ENCODE data around the gene EML3.
"Not testable (repeated sequence)": the region's sequence is repeated elsewhere in the genome, so short reads cannot be mapped to it uniquely, and the experiment has no call there.

EML3 gene

DNA sequence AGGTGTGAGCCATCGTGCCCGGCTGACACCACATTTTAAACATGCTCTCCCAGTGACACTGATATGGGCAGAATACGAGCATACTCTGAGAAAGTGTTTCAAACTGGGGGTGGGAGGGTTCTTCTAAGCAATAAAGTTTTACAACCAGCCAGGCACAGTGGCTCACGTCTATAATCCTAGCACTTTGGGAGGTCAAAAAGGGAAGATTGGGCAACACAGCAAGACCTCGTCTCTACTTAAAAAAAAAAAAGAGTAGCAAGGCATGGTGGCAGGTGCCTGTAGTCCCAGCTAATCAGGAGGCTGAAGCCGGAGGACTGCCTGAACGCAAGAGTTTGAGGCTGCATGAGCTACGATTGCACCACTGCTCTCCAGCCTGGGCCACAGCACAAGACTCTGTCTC, 31.6 kb upstream of the EML3 start:
- FAIRE-seq (no peak), DNase-seq (ENCODE audit: insufficient read length, low spot score) (no peak)
- no peak for TF ChIP-seq CTCF (IDR thresholded peaks at IDR 0.05; ENCODE audit: insufficient read depth, missing control alignments)

DNA sequence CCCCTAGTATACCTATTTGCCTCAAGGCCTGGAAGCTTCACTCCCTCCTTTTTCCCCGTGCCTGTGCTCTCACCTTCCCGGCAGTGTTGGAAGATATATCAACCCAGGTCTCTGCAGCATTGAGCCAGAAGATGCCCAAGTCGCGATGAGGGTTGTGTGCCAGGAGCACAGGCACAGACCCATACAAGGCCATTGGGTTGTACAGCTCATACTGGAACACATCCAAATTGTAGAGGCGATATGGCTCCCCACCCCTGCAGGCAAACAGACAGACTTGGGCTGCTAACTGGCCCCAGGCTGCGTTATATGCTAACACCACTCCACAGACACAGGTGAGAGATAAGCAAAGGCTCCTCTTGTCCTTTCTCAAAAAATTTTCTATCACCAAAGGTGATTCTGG, 19.9 kb upstream of the EML3 start:
- DNase-seq (ENCODE audit: insufficient read length, low spot score) (no peak), FAIRE-seq (no peak)
- TF ChIP-seq CTCF (IDR thresholded peaks at IDR 0.05; ENCODE audit: insufficient read depth, missing control alignments), result no peak

DNA sequence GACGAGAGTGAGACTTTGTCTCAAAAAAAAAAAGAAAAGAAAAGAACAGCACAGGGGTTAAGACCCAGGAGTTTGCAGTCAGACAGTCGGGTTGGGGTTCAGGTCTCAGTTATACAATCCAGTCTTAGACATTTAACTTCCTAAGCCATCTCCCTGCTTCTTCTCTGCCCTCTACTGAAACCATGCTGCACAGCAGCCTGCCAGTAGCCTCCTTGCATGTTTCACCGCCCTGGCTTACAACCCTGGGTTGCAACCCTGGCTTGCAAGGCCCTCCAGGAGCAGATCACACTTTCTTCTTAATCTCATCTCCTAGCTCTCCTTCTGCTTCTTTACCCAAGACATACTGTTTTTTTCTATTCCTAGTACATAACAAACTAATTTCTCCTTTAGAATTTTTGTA, 15.1 kb upstream of the EML3 start:
- FAIRE-seq, result no peak
- no peak for TF ChIP-seq CTCF (IDR thresholded peaks at IDR 0.05; ENCODE audit: insufficient read depth, missing control alignments)
- no peak for DNase-seq (ENCODE audit: insufficient read length, low spot score)

DNA sequence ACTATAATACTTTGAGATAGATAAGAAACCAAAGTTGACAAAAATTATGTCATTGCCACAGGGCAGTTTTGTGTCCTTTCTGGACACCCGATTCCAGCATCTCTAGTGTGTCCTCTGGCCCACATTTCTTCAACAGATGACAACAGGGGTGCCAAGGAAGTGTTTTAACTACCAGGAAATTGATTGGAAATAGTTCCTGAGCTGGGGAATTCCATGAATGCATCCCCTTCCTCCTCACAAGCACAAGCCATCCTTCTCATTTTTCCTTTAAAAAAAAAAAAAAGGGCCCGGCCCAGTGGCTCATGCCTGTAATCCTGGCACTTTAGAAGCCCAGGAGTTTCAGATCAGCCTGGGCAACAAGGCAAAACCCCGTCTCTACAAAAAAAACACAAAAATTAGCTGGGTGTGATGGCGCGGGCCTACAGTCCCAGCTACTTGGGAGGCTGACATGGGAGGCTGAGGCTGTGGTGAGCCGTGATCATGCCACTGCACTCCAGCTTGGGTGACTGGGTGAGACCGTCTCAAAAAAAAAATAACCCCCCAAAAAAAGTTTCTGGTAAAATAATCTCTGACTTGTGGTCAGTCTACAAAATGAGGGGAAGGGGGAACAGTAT, 10.0 kb upstream of the EML3 start:
- DNase-seq (ENCODE audit: insufficient read length, low spot score), result no peak
- FAIRE-seq, result no peak
- no peak for TF ChIP-seq CTCF (IDR thresholded peaks at IDR 0.05; ENCODE audit: insufficient read depth, missing control alignments)

- no peak for TF ChIP-seq CTCF (IDR thresholded peaks at IDR 0.05; ENCODE audit: insufficient read depth, missing control alignments)
- no peak for FAIRE-seq
- peak; percentile 97 for DNase-seq (ENCODE audit: insufficient read length, low spot score)
Measured at GRCh38 chr11:62621567-62622470, 9.2 kb upstream of the EML3 start, which contains the start of gene B3GAT3. Gene B3GAT3, minus strand, starts transcription at chr11:62621986. Its CDS starts 39 bp downstream, at chr11:62621947.

- FAIRE-seq (no peak), DNase-seq (ENCODE audit: insufficient read length, low spot score) (no peak)
- no peak for TF ChIP-seq CTCF (IDR thresholded peaks at IDR 0.05; ENCODE audit: insufficient read depth, missing control alignments)
Measured at GRCh38 chr11:62621027-62621566, 8.5 kb upstream of the EML3 start.

GRCh38 chr11:62616957-62617356, 4.4 kb upstream of the EML3 start:
- not testable (repeated sequence) for FAIRE-seq

More at GRCh38 chr11:62616957-62617356, 4.4 kb upstream of the EML3 start:
- not testable (repeated sequence) for DNase-seq (ENCODE audit: insufficient read length, low spot score)
